Activated naive CD8-positive, alpha-beta T cell (primary cell): ENCODE measurements around the gene U2AF1.
"Not testable (repeated sequence)": the region's sequence is repeated elsewhere in the genome, so short reads cannot be mapped to it uniquely, and the experiment has no call there.

Experiments
- H3K27ac Mint-ChIP-seq: one replicate; pipeline ENCODE4 v1.8.0; 2021; ENCODE audit warnings: mixed read lengths
- H3K27me3 Mint-ChIP-seq: one replicate; pipeline ENCODE4 v1.8.0; 2021; ENCODE audit warnings: mixed read lengths
- H3K36me3 Mint-ChIP-seq: one replicate; pipeline ENCODE4 v1.8.0; 2021; ENCODE audit warnings: mixed read lengths
- H3K4me1 Mint-ChIP-seq: one replicate; pipeline ENCODE4 v1.8.0; 2021; ENCODE audit warnings: low read depth, mixed read lengths
- H3K4me3 Mint-ChIP-seq: one replicate; pipeline ENCODE4 v1.8.0; 2021; ENCODE audit warnings: mild to moderate bottlenecking, mixed read lengths
- H3K9me3 Mint-ChIP-seq: one replicate; pipeline ENCODE4 v1.8.0; 2021; ENCODE audit warnings: low read depth, mixed read lengths

U2AF1 gene

GRCh38 chr21:43101000-43101399, 6.4 kb downstream of the U2AF1 start:
- H3K9me3 Mint-ChIP-seq, H3K27ac Mint-ChIP-seq, H3K4me3 Mint-ChIP-seq, H3K4me1 Mint-ChIP-seq, H3K36me3 Mint-ChIP-seq, H3K27me3 Mint-ChIP-seq: not testable (repeated sequence)

GRCh38 chr21:43091979-43092614, 15.3 kb downstream of the U2AF1 start:
- not testable (repeated sequence) for H3K4me1 Mint-ChIP-seq

GRCh38 chr21:43090947-43091346, 16.4 kb downstream of the U2AF1 start:
- not testable (repeated sequence) for H3K36me3 Mint-ChIP-seq, H3K4me3 Mint-ChIP-seq, H3K27ac Mint-ChIP-seq, H3K27me3 Mint-ChIP-seq, H3K9me3 Mint-ChIP-seq, H3K4me1 Mint-ChIP-seq

More at GRCh38 chr21:43091979-43092614, 15.3 kb downstream of the U2AF1 start:
- not testable (repeated sequence) for H3K27me3 Mint-ChIP-seq, H3K9me3 Mint-ChIP-seq, H3K36me3 Mint-ChIP-seq, H3K4me3 Mint-ChIP-seq, H3K27ac Mint-ChIP-seq

DNA sequence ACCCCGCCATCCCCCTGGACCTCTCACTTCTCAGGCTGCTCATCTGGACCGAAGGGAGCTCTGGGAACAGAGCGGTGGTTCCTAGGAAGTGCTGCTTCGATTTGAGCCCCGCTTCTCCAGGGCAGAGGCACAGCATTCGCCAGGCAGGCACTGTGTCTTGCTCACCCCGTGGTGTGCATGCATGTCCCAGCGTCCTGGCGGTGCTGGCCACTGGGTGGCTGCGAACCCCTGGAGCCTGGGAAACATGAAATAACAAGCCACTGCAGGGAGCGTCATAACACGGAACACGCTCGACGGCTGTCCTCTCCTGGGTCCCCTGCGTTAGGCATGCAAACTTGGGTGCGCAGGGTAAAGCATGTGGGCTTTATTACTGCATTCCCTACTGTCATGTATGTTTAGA, 17.9 kb downstream of the U2AF1 start:
- not testable (repeated sequence) for H3K4me1 Mint-ChIP-seq, H3K27ac Mint-ChIP-seq, H3K9me3 Mint-ChIP-seq, H3K36me3 Mint-ChIP-seq, H3K27me3 Mint-ChIP-seq, H3K4me3 Mint-ChIP-seq

GRCh38 chr21:43082587-43083300, 24.6 kb downstream of the U2AF1 start:
- H3K4me1 Mint-ChIP-seq, H3K4me3 Mint-ChIP-seq, H3K27me3 Mint-ChIP-seq, H3K9me3 Mint-ChIP-seq, H3K27ac Mint-ChIP-seq, H3K36me3 Mint-ChIP-seq: not testable (repeated sequence)

DNA sequence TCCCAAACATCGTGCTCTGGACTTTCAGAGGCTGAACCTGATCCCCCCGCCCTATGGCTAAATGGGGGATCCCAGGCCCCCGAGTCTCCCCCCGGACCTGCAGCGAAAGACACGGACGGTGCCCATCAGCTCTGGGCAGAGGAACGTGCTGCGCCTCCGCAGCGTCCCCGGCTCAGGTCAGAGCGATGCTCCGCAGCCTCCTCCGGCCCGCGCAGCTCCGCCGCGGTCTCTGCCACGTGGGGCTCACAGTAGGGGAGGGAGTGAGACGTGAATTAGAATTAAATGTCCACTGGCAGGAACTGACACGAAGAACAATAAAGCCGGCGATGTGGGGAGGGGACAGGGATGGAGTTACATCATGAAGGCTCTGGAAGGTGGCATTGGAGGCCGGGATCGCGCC, 30.7 kb downstream of the U2AF1 start:
- not testable (repeated sequence) for H3K27ac Mint-ChIP-seq

GRCh38 chr21:43076023-43076637, 31.2 kb downstream of the U2AF1 start:
- not testable (repeated sequence) for H3K36me3 Mint-ChIP-seq, H3K27ac Mint-ChIP-seq, H3K9me3 Mint-ChIP-seq, H3K4me1 Mint-ChIP-seq, H3K27me3 Mint-ChIP-seq, H3K4me3 Mint-ChIP-seq

More for the DNA sequence above, 30.7 kb downstream of the U2AF1 start:
- H3K4me3 Mint-ChIP-seq, H3K36me3 Mint-ChIP-seq, H3K27me3 Mint-ChIP-seq, H3K4me1 Mint-ChIP-seq, H3K9me3 Mint-ChIP-seq: not testable (repeated sequence)

DNA sequence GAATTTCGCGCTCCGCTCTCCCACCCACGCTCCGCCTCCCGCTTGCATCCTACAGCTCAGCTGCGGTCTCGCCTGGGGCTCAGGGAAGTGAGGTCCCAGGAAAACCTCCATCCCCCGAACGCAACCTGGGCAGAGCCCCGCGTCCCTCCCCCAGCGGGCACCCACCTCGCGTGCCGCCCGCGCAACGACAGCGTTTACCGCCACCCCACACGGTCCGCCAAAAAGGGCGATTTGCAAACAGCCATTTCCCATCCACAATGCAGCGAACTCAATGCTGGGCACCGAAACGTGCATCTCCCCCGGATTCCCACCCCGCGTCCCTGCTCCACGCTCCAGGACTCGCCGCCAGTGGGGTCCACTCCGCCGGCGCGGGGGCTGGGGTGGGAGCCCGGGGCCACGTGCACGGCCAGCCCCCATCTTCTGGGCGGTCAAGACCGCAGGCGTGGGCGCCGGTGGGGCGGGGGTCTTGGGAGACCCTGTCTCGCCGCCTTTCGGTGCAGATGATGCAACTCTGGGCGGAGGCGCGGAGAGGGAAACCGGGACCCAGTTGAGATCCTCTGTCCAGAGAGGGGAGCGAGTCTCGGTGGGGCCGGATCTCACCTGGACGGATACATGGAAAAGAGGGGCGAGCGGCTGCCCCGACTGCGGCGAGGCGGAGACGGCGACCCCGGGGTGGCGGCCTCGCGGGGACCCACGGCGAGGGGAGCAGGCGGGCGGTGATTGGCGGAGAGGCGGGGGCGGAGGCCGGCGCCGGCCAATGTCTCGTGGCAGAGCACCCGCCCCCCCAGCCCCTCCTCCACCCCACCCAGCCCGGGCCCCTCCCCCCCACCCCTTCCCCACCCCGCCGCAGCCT, 32.0 kb downstream of the U2AF1 start, which contains the start of gene CBS:
CBS (minus strand) TSS at position 666 of the 853 bp plus-strand sequence. CDS start 3,642 bp downstream, outside the sequence.
- H3K27me3 Mint-ChIP-seq, H3K9me3 Mint-ChIP-seq, H3K4me1 Mint-ChIP-seq, H3K36me3 Mint-ChIP-seq, H3K27ac Mint-ChIP-seq, H3K4me3 Mint-ChIP-seq: not testable (repeated sequence)

DNA sequence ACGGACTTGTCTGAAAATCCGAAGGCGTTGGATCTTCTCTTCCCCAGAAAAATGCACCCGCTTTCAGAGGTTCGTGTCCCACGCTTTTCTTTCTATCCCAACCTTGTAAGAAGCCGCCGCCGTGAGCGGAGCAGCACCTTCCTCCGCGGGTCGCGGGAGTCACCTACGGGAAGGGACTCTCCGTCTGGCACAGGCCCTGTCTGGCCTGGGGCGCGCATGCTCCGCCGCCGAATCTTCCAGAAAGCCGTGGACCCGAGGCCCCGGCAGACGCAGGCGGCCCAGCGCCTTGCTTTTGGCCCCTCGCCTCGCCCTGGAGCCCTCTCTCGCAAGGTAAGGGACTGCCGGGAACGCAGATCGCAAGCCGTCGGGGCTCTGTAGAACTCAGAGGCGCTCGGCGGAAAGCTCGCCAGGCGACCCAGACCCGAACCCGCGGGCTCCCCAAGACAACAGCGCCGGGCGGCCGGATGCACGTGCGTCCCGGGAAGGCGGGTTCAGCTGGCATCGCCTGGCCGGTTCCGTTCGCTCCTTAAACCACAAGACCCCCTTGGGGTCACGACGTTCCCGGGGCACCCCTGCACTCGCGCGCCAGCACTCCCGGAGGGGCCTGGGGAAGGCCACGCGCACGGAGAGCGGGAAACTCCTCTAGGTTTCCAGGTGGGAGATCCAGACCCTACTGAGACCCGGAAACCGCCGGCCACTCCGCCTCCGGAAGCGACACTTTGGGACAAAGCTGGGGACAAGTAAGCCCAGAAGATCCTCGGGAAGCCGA, 32.8 kb downstream of the U2AF1 start:
- H3K4me1 Mint-ChIP-seq, H3K9me3 Mint-ChIP-seq, H3K4me3 Mint-ChIP-seq, H3K36me3 Mint-ChIP-seq, H3K27ac Mint-ChIP-seq, H3K27me3 Mint-ChIP-seq: not testable (repeated sequence)

GRCh38 chr21:43072742-43073141, 34.6 kb downstream of the U2AF1 start:
- H3K27me3 Mint-ChIP-seq, H3K4me1 Mint-ChIP-seq, H3K4me3 Mint-ChIP-seq, H3K9me3 Mint-ChIP-seq, H3K36me3 Mint-ChIP-seq, H3K27ac Mint-ChIP-seq: not testable (repeated sequence)

DNA sequence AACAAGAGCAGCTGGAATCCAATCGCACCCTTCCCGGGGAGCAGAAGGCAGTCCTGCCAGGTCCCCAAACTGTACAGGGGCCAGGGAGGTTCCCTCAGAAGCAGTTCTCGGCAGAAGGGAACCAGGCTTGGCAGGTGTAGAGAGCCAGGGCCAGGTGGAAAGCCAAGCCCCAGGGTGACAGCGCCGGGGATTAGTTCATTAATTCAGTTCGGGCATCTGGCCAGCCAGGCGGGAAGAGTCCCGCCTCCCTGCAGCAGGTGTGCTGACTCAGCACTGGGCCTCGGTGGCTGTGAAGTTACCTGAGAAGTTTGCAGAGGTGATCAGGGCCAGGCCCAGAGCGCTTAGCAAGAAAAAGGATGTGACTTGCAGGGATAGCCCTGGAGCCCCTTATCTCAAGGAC, 37.7 kb downstream of the U2AF1 start:
- H3K27me3 Mint-ChIP-seq, H3K9me3 Mint-ChIP-seq, H3K4me3 Mint-ChIP-seq, H3K4me1 Mint-ChIP-seq, H3K36me3 Mint-ChIP-seq, H3K27ac Mint-ChIP-seq: not testable (repeated sequence)

GRCh38 chr21:43068065-43068464, 39.3 kb downstream of the U2AF1 start:
- not testable (repeated sequence) for H3K4me1 Mint-ChIP-seq, H3K4me3 Mint-ChIP-seq, H3K27me3 Mint-ChIP-seq, H3K36me3 Mint-ChIP-seq, H3K27ac Mint-ChIP-seq, H3K9me3 Mint-ChIP-seq

GRCh38 chr21:43066690-43067089, 40.7 kb downstream of the U2AF1 start:
- H3K27ac Mint-ChIP-seq, H3K27me3 Mint-ChIP-seq: not testable (repeated sequence)

GRCh38 chr21:43065991-43066390, 41.4 kb downstream of the U2AF1 start:
- not testable (repeated sequence) for H3K9me3 Mint-ChIP-seq, H3K4me1 Mint-ChIP-seq, H3K4me3 Mint-ChIP-seq, H3K36me3 Mint-ChIP-seq, H3K27me3 Mint-ChIP-seq, H3K27ac Mint-ChIP-seq

More at GRCh38 chr21:43066690-43067089, 40.7 kb downstream of the U2AF1 start:
- H3K9me3 Mint-ChIP-seq, H3K4me3 Mint-ChIP-seq, H3K4me1 Mint-ChIP-seq, H3K36me3 Mint-ChIP-seq: not testable (repeated sequence)
